Colonic mucosa (tissue), 4 donors: Measurements from ENCODE around the gene GALNT9. TPM values are rescaled to one million over a fixed set of nuclear protein-coding genes. Genes with fewer than 3 reads are reported as not detected.

Source experiments
- DNase-seq: peaks from one replicate; pipeline ENCODE4 v3.0.0-alpha.2; 2020
- H3K27ac ChIP-seq: fragments of 200-600 bp; one replicate; pipeline ENCODE4 v1.8.0; 2021
- H3K27me3 ChIP-seq: fragments of 200-600 bp; one replicate; pipeline ENCODE4 v1.8.0; 2021
- H3K36me3 ChIP-seq: fragments of 200-600 bp; one replicate; pipeline ENCODE4 v1.8.0; 2021
- H3K4me1 ChIP-seq: fragments of 200-600 bp; one replicate; pipeline ENCODE4 v1.8.0; 2021; ENCODE audit warnings: mild to moderate bottlenecking
- H3K4me3 ChIP-seq: fragments of 200-600 bp; one replicate; pipeline ENCODE4 v1.8.0; 2021
- H3K9ac ChIP-seq, 2 donors: one replicate each; pipeline ENCODE4 v1.7.0; 2013; ENCODE audit warnings: control low read depth in 2 of 2, low read depth in 2 of 2, low read length in 2 of 2
- H3K9me3 ChIP-seq: fragments of 200-600 bp; one replicate; pipeline ENCODE4 v1.8.0; 2021
- CTCF ChIP-seq: fragments of 200-600 bp; IDR thresholded peaks from one replicate; pipeline ENCODE4 v1.8.0; 2022; ENCODE audit warnings: antibody characterized with exemption, mild to moderate bottlenecking
- intact Hi-C: fragments of 100-400 bp; cut with DNase I; formaldehyde crosslinking; loops from one replicate; pipeline ENCODE4 v1.14.1; 2022
- total RNA-seq, 2 donors: library from RNA; stranded (reverse); fragmentation: NEBNext Ultra II Directional in 1 of 2; extraction: Animal tissue kit (Norgen Biotek cat#: 25700) in 1 of 2; gene quantifications; one replicate each; pipeline ENCODE4 v1.2.1, GENCODE V29; 2021
- donor health status: healthy.
- donor health status: DM: no; HTN: no; CAD: no.
- donor health status: DM: no; HTN: no; CAD: no.

Gene GALNT9
- total RNA-seq, 2 donors from 2014 or later = 0.45 TPM; not detected in 1

- DNase-seq = no peak
- H3K27ac ChIP-seq = no peak overlapping the region
- no peaks in the 10 kb centered on the region for H3K4me1 ChIP-seq
- H3K9me3 ChIP-seq = no peaks in the 10 kb centered on the region
- intact Hi-C loops = no loop called here
- no peaks in the 10 kb centered on the region for H3K36me3 ChIP-seq
- H3K9ac ChIP-seq = no peak overlapping the region
- TF ChIP-seq CTCF = no peak
- no peaks in the 10 kb centered on the region for H3K27me3 ChIP-seq
- H3K4me3 ChIP-seq = no peak overlapping the region
Measured at GRCh38 chr12:132170094-132170636, 159.2 kb downstream of the GALNT9 start.

- Histone ChIP-seq H3K27me3 (no peaks in the 10 kb centered on the region), H3K27ac (no peak overlapping the region), H3K9me3 (no peaks in the 10 kb centered on the region), H3K4me3 (no peak overlapping the region), H3K4me1 (no peaks in the 10 kb centered on the region), H3K36me3 (no peaks in the 10 kb centered on the region), H3K9ac (no peak overlapping the region)
- DNase-seq = no peak
- intact Hi-C loops = no loop called here
- no peak for TF ChIP-seq CTCF
Measured at GRCh38 chr12:132169376-132169775, 160.0 kb downstream of the GALNT9 start.

- intact Hi-C loops = no loop called here
- no peak for DNase-seq
- Histone ChIP-seq H3K4me1 (no peaks in the 10 kb centered on the region), H3K4me3 (no peak overlapping the region), H3K36me3 (no peaks in the 10 kb centered on the region), H3K9me3 (no peaks in the 10 kb centered on the region), H3K27me3 (no peaks in the 10 kb centered on the region), H3K27ac (no peak overlapping the region), H3K9ac (no peak overlapping the region)
- TF ChIP-seq CTCF = no peak
Measured at GRCh38 chr12:132168311-132169031, 160.9 kb downstream of the GALNT9 start.

GRCh38 chr12:132167611-132168310 lies 161.6 kb downstream of the GALNT9 start:
- Histone ChIP-seq H3K4me3 (no peak overlapping the region), H3K27me3 (no peaks in the 10 kb centered on the region), H3K4me1 (no peaks in the 10 kb centered on the region), H3K27ac (no peak overlapping the region), H3K9me3 (no peaks in the 10 kb centered on the region), H3K9ac (no peak overlapping the region), H3K36me3 (no peaks in the 10 kb centered on the region)
- TF ChIP-seq CTCF = no peak
- intact Hi-C loops = no loop called here
- DNase-seq = no peak

- Histone ChIP-seq H3K36me3 (no peaks in the 10 kb centered on the region), H3K9ac (no peak overlapping the region), H3K27me3 (no peaks in the 10 kb centered on the region), H3K4me3 (no peak overlapping the region), H3K27ac (no peak overlapping the region), H3K9me3 (no peaks in the 10 kb centered on the region), H3K4me1 (no peaks in the 10 kb centered on the region)
- TF ChIP-seq CTCF = no peak
- no peak for DNase-seq
- intact Hi-C loops = no loop called here
Measured at GRCh38 chr12:132166801-132167591, 162.4 kb downstream of the GALNT9 start.
